Measurements from ENCODE around the gene WDR1. TPM values are rescaled to one million over a fixed set of nuclear protein-coding genes. Genes with fewer than 3 reads are reported as not detected.
A peak's percentile ranks its signal among the peaks of the same experiment; 100 is the strongest.

The WDR1 gene
- total RNA-seq, 3 donors from 2014 or later (not counting 1 experiment from before 2014, with no cell fraction given), result 411 to 477 (median 468) TPM

GRCh38 chr4:10050261-10050661 lies 66.3 kb downstream of the WDR1 start:
- no peak overlapping the region for H3K27ac Mint-ChIP-seq
- H3K4me1 Mint-ChIP-seq, result peaks cover 21 to 26% of the 10 kb centered on the region in 2 donors
- intact Hi-C loops (cut with micrococcal nuclease), result no loop called here
- TF ChIP-seq CTCF (IDR thresholded peaks at IDR 0.05), result no peak
- no peaks in the 10 kb centered on the region for H3K36me3 ChIP-seq (ENCODE audit: control insufficient read depth, insufficient read depth, low read length)
- H3K27ac ChIP-seq (ENCODE audit: low read length), result no peak overlapping the region
- no peaks in the 10 kb centered on the region for H3K27me3 ChIP-seq (ENCODE audit: control insufficient read depth, insufficient read depth, low read length)
- DNase-seq (no peak), ATAC-seq (no peak)
- H3K27me3 Mint-ChIP-seq (ENCODE audit: low read depth in 2 of 2), result no peaks in the 10 kb centered on the region
- no peaks in the 10 kb centered on the region for H3K36me3 Mint-ChIP-seq
- no peak overlapping the region for H3K4me3 Mint-ChIP-seq
- H3K4me3 ChIP-seq (ENCODE audit: low read length), result no peak overlapping the region
- H3K9me3 ChIP-seq (ENCODE audit: control insufficient read depth, insufficient read depth, low read length), result no peaks in the 10 kb centered on the region
- WGBS (ENCODE audit: insufficient coverage), result 88% methylated on average over 3 of the region's 3 CpGs
- peaks cover 0 to 2% of the 10 kb centered on the region in 2 donors for H3K9me3 Mint-ChIP-seq
- H3K4me1 ChIP-seq (ENCODE audit: control insufficient read depth, insufficient read depth, low read length), result peaks cover 9% of the 10 kb centered on the region

GRCh38 chr4:10048941-10049697 lies 67.5 kb downstream of the WDR1 start:
- Histone ChIP-seq H3K36me3 (ENCODE audit: control insufficient read depth, insufficient read depth, low read length) (no peaks in the 10 kb centered on the region), H3K9me3 (ENCODE audit: control insufficient read depth, insufficient read depth, low read length) (no peaks in the 10 kb centered on the region), H3K27me3 (ENCODE audit: control insufficient read depth, insufficient read depth, low read length) (no peaks in the 10 kb centered on the region), H3K27ac (ENCODE audit: low read length) (no peak overlapping the region), H3K4me3 (ENCODE audit: low read length) (no peak overlapping the region), H3K4me1 (ENCODE audit: control insufficient read depth, insufficient read depth, low read length) (peaks cover 9% of the 10 kb centered on the region)
- WGBS (ENCODE audit: insufficient coverage), result 77% methylated on average over 4 of the region's 4 CpGs
- H3K27me3 Mint-ChIP-seq (ENCODE audit: low read depth in 2 of 2), result no peaks in the 10 kb centered on the region
- intact Hi-C loops (cut with micrococcal nuclease), result no loop called here
- no peak for ATAC-seq
- peaks cover 21 to 26% of the 10 kb centered on the region in 2 donors for H3K4me1 Mint-ChIP-seq
- no peaks in the 10 kb centered on the region for H3K36me3 Mint-ChIP-seq
- H3K27ac Mint-ChIP-seq, result no peak overlapping the region
- TF ChIP-seq CTCF (IDR thresholded peaks at IDR 0.05), result no peak
- H3K9me3 Mint-ChIP-seq, result peaks cover 0 to 2% of the 10 kb centered on the region in 2 donors
- H3K4me3 Mint-ChIP-seq, result no peak overlapping the region
- no peak for DNase-seq

GRCh38 chr4:10047967-10048366 lies 68.6 kb downstream of the WDR1 start:
- no peaks in the 10 kb centered on the region for H3K27me3 ChIP-seq (ENCODE audit: control insufficient read depth, insufficient read depth, low read length)
- peaks cover 9% of the 10 kb centered on the region for H3K4me1 ChIP-seq (ENCODE audit: control insufficient read depth, insufficient read depth, low read length)
- H3K4me1 Mint-ChIP-seq, result peaks cover 21 to 26% of the 10 kb centered on the region in 2 donors
- H3K4me3 Mint-ChIP-seq, result peak overlapping the region; percentile 18
- intact Hi-C loops (cut with micrococcal nuclease), result no loop called here
- H3K9me3 ChIP-seq (ENCODE audit: control insufficient read depth, insufficient read depth, low read length), result no peaks in the 10 kb centered on the region
- H3K27ac ChIP-seq (ENCODE audit: low read length), result no peak overlapping the region
- DNase-seq, result no peak
- H3K4me3 ChIP-seq (ENCODE audit: low read length), result no peak overlapping the region
- H3K36me3 ChIP-seq (ENCODE audit: control insufficient read depth, insufficient read depth, low read length), result no peaks in the 10 kb centered on the region
- H3K27me3 Mint-ChIP-seq (ENCODE audit: low read depth in 2 of 2), result no peaks in the 10 kb centered on the region
- H3K9me3 Mint-ChIP-seq, result peaks cover 0 to 2% of the 10 kb centered on the region in 2 donors
- peaks cover 9% of the 10 kb centered on the region for H3K36me3 Mint-ChIP-seq
- ATAC-seq, result peak in 2 of 3 donors; percentile 46 to 59
- peak overlapping the region in 1 of 2 donors; percentile 24 for H3K27ac Mint-ChIP-seq
- 26% methylated on average over 4 of the region's 5 CpGs for WGBS (ENCODE audit: insufficient coverage)
- no peak for TF ChIP-seq CTCF (IDR thresholded peaks at IDR 0.05)

Data from natural killer cell (primary cell).